T-helper 1 cell treated with Interleukin-12 subunit alpha and Interleukin-12 subunit beta and Interleukin-4 antibody, amounts not matched to agents 30 μg/mL and 1 μg/mL, for 36 hours (primary cell): Measurements from ENCODE around the gene ZNF534.

Source experiments
- H3K27ac Mint-ChIP-seq: one replicate; pipeline ENCODE4 v1.8.0; 2021; ENCODE audit warnings: mild to moderate bottlenecking, mixed read lengths
- H3K27me3 Mint-ChIP-seq: one replicate; pipeline ENCODE4 v1.8.0; 2021; ENCODE audit warnings: low read depth, mixed read lengths
- H3K36me3 Mint-ChIP-seq: one replicate; pipeline ENCODE4 v1.8.0; 2021; ENCODE audit warnings: low read depth, mixed read lengths
- H3K4me1 Mint-ChIP-seq: one replicate; pipeline ENCODE4 v1.8.0; 2021; ENCODE audit warnings: low read depth, mixed read lengths
- H3K4me3 Mint-ChIP-seq: one replicate; pipeline ENCODE4 v1.8.0; 2021; ENCODE audit warnings: mild to moderate bottlenecking, moderate library complexity, mixed read lengths
- H3K9me3 Mint-ChIP-seq: one replicate; pipeline ENCODE4 v1.8.0; 2021; ENCODE audit warnings: mixed read lengths

Gene ZNF534

DNA sequence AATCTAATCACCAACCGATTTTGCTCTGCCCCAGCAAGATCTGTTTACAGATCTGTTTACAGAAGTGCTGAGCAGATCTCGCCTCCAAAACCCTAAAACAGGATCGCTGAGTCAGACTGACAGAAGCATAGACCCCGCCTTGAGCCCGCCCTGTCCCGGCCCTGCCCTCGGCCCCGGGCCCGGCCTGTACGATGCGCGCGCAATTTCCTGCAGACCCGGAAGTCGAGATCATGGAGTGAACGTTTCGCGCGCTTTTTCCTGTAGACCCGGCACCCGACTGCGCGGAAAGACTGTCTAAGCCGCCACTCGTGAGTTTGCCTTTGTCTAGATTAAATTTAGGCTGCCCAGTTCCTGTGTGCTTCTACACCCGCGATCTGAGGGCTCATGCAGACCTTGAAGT lies at the start of gene ZNF534:
Gene ZNF534 (plus strand): TSS at position 212 of the 400 bp plus-strand sequence. CDS start 2,327 bp downstream, outside the sequence.
- Mint-ChIP-seq H3K9me3 (peaks cover 54% of the 10 kb centered on the region), H3K36me3 (peaks cover 2% of the 10 kb centered on the region), H3K4me3 (no peak within 1 kb of the TSS), H3K4me1 (no peaks in the 10 kb centered on the region), H3K27me3 (no peaks in the 10 kb centered on the region), H3K27ac (no peak within 1 kb of the TSS)

DNA sequence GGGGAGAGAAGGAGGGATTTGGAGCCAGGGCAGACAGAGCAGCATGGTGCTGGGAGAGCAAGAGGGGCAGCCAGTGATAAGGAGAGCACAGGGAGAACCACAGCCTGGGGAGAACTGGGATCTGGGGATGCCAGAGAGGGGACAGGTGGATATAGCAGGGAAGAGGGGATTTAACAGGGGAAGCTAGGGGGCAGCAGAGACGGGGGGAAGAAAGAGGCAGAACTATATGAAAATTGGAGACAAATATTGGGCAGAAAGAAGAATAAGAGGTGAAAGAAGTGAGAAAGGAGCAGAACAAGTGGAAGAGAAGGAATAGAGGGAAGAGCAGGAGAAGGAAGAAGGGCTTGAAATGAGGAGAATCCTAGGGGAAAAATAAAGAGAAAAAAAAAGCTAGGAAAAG lies 37.8 kb upstream of the ZNF534 start:
- H3K27ac Mint-ChIP-seq: no peak overlapping the region
- peaks cover 56% of the 10 kb centered on the region for H3K9me3 Mint-ChIP-seq
- peaks cover 4% of the 10 kb centered on the region for H3K36me3 Mint-ChIP-seq
- no peaks in the 10 kb centered on the region for H3K4me1 Mint-ChIP-seq
- no peaks in the 10 kb centered on the region for H3K27me3 Mint-ChIP-seq
- H3K4me3 Mint-ChIP-seq: no peak overlapping the region

DNA sequence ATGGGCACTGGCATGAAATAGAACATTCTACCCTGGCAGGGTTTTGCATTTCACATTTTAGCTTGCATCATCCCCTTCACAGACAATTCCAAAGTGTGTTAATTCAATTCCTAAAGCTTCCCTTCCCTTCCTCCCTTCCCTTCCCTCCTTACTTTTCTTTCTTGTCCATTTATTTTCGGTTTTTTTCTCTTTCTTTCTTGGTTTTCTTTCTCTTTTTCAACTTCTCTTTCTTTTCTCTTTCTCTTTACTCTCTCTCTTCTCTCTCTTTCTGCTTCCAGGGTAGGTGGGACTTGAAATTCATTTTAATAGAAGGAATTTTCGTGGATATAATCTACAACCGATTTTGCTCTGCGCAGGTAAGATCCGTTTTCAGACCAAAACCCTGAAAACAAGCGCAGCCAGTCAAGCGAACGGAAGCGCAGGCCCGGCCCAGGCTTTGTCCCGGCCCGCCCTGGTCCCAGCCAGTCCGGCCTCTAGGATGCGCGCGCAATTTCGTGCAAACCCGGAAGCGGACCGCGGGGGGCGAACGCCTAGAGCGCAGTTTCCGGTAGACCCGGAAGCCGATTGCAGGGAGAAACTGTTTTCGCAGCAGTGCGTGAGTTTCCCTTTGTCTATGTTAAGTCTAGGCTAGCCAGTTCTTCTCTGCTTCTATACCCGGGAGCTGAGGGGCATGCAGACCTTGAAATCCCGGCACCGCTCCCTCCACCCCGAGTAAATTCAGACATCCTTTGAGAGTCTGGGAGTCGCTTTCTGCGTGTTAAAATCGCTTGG lies 31.5 kb upstream of the ZNF534 start, which contains the start of gene ZNF528:
Gene ZNF528 (plus strand): TSS at position 540 of the 771 bp plus-strand sequence. CDS start 4,165 bp downstream, outside the sequence.
- peaks cover 10% of the 10 kb centered on the region for H3K4me1 Mint-ChIP-seq
- peaks cover 71% of the 10 kb centered on the region for H3K9me3 Mint-ChIP-seq
- no peaks in the 10 kb centered on the region for H3K27me3 Mint-ChIP-seq
- peak within 1 kb of the TSS; percentile 87 for H3K4me3 Mint-ChIP-seq
- peak within 1 kb of the TSS; percentile 85 for H3K27ac Mint-ChIP-seq
- H3K36me3 Mint-ChIP-seq: peaks cover 42% of the 10 kb centered on the region

DNA sequence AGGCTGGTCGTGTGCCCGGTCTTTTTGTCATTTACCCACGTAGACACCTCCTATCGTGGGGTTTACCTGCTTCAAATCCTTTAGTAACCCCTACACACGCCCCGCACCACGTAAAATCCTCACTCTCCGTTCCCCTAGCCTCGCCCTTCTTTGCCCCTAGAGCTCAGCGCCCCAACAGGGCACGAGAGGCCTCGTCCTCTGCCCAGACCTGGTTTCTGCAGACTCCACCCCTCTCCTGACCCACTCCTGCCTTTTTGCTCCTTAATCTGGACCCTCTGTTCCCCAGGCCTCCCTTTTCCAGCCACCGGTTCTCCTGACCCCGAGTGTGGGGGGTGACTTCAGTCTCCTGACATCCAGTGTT lies 30.9 kb upstream of the ZNF534 start:
- peaks cover 10% of the 10 kb centered on the region for H3K4me1 Mint-ChIP-seq
- peaks cover 69% of the 10 kb centered on the region for H3K9me3 Mint-ChIP-seq
- peak overlapping the region; percentile 85 for H3K27ac Mint-ChIP-seq
- peaks cover 44% of the 10 kb centered on the region for H3K36me3 Mint-ChIP-seq
- H3K4me3 Mint-ChIP-seq: peak overlapping the region; percentile 87
- no peaks in the 10 kb centered on the region for H3K27me3 Mint-ChIP-seq

DNA sequence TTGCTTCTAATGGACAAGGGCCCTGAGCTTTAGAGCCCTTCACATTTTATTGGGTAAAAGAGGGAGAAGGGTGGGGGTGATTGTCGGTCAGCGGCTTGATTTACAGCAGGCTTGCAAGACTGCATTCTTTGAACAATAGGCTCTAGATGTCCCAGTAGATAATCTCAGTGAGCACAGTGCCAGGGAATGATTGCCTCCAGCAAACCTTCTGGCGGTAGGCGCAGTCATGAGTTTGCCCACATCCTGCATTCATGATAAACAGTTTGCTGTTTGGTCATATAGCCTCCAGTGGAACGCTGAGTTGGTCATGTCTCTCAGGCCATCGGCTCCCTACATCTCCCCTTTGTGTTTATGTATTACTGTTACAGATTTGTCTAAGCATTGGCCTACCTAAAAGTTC lies 18.7 kb upstream of the ZNF534 start:
- peaks cover 25% of the 10 kb centered on the region for H3K36me3 Mint-ChIP-seq
- H3K4me1 Mint-ChIP-seq: no peaks in the 10 kb centered on the region
- peaks cover 85% of the 10 kb centered on the region for H3K9me3 Mint-ChIP-seq
- no peak overlapping the region for H3K27ac Mint-ChIP-seq
- no peak overlapping the region for H3K4me3 Mint-ChIP-seq
- H3K27me3 Mint-ChIP-seq: no peaks in the 10 kb centered on the region

DNA sequence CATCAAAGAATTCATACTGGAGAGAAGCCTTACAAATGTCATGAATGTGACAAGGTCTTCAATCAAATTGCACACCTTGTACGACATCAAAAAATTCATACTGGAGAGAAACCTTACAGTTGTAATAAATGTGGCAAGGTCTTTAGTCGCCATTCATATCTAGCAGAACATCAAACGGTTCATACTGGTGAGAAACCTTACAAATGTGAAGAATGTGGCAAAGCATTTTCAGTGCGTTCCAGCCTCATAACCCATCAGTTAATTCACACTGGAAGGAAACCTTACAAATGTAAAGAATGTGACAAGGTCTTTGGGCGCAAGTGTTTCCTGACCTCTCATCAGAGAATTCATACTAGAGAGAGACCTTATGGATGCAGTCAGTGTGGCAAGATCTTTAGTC lies 13.2 kb upstream of the ZNF534 start:
- no peak overlapping the region for H3K4me3 Mint-ChIP-seq
- no peaks in the 10 kb centered on the region for H3K27me3 Mint-ChIP-seq
- peaks cover 85% of the 10 kb centered on the region for H3K9me3 Mint-ChIP-seq
- H3K4me1 Mint-ChIP-seq: no peaks in the 10 kb centered on the region
- H3K27ac Mint-ChIP-seq: no peak overlapping the region
- peaks cover 5% of the 10 kb centered on the region for H3K36me3 Mint-ChIP-seq

DNA sequence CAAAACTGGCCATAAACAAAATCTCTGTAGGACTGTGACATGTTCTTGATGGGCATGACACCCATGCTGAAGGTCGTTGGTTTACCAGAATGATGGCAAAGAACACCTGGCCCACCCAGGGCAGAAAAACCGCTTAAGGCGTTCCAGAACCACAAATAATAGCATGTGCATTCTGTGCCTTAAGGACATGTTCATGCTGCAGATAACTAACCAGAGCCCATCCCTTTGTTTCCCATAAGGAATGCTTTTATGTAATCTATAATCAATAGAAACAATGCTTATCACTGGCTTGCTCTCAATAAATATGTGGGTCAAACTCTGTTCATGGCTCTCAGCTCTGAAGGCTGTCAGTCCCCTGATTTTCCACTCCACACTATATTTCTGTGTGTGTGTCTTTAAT lies 13.2 kb downstream of the ZNF534 start:
- Mint-ChIP-seq H3K4me1 (no peaks in the 10 kb centered on the region), H3K36me3 (no peaks in the 10 kb centered on the region), H3K27ac (no peak overlapping the region), H3K9me3 (peaks cover 76% of the 10 kb centered on the region), H3K27me3 (no peaks in the 10 kb centered on the region), H3K4me3 (no peak overlapping the region)

DNA sequence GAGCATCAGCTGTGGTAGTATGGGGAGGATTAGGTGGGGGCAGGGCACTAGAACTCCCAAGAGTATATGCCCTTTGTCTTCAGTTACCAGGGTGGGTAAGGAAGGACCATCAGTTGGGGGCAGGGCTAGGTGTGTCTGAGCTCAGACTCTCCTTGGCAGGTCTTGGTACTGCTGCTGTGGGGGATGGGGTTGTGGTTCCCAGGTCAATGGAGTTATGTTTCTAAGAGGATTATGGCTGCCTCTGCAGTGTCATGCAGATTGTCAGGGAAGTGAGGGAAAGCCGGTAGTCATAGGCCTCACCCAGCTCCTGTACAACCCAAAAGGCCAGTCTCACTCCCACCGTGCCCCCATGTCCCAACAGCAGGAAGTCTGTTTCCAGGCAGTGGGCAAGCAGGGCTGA lies 15.6 kb downstream of the ZNF534 start:
- no peaks in the 10 kb centered on the region for H3K27me3 Mint-ChIP-seq
- H3K4me1 Mint-ChIP-seq: no peaks in the 10 kb centered on the region
- H3K9me3 Mint-ChIP-seq: peaks cover 79% of the 10 kb centered on the region
- no peaks in the 10 kb centered on the region for H3K36me3 Mint-ChIP-seq
- H3K27ac Mint-ChIP-seq: no peak overlapping the region
- no peak overlapping the region for H3K4me3 Mint-ChIP-seq

DNA sequence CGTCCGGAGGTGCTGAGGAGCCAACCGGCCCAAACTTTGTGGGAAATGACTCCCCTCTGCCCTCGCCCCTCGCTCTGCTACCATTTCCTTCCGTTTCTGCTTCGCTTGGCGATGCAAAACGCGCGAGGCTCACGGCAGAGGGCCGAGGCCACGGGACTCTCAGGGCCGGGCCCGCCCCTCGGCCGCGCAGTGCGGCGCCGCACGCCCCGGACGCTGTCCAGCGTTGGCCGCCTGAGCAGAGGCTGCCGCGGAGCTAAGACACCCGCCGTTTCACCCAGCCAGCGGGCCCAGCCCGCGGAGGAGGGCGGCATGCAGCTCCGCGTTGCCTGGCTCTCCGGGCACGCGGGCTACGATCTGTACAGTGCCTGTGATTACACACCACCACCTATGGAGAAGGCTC lies 22.3 kb downstream of the ZNF534 start:
- Mint-ChIP-seq H3K27ac (no peak overlapping the region), H3K4me3 (no peak overlapping the region), H3K9me3 (peaks cover 73% of the 10 kb centered on the region), H3K4me1 (peaks cover 3% of the 10 kb centered on the region), H3K27me3 (no peaks in the 10 kb centered on the region), H3K36me3 (peaks cover 3% of the 10 kb centered on the region)

DNA sequence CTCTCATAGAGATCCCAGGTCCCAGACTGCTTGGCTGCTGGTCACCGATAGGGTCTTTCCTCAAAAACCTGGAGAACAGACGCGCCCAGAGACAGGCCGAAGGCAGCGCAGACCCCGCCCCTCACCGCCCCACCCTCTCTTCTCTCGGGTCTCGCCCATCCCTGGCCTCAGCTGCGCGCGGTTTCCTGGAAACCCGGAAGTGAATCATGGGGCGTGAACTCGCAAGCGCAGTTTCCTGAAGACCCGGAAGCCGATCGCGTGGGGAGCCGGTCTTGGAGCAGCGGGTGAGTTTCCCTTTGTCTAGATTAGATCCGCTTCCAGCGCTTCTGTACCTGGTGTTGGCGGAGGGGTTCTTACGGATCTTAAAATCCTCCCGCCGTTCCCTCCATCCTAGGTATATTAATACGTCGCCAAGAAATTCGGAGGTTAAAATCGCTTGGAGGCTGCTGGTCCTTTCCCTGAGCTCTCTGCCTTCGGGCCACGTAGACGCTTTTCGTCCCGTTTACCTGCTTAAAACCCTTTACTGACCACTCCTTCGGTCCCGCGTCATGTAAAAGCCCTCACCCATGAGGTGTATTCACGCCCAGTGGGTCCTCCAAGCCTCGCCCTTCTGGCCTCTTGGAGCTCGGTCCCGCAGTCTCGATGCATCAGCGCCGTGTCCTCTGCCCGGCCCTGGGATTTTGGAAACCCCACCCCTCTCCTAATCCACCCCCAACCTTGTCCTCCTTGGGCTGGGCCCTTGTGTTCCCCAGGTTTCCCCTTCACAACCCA lies 24.6 kb downstream of the ZNF534 start, which contains the start of gene ZNF578:
Gene ZNF578 (plus strand): TSS at position 230 of the 771 bp plus-strand sequence. CDS start 48,293 bp downstream, outside the sequence.
- Mint-ChIP-seq H3K27ac (no peak within 1 kb of the TSS), H3K9me3 (peaks cover 74% of the 10 kb centered on the region), H3K4me3 (peak within 1 kb of the TSS; percentile 59), H3K36me3 (peaks cover 4% of the 10 kb centered on the region), H3K27me3 (no peaks in the 10 kb centered on the region), H3K4me1 (peaks cover 3% of the 10 kb centered on the region)

DNA sequence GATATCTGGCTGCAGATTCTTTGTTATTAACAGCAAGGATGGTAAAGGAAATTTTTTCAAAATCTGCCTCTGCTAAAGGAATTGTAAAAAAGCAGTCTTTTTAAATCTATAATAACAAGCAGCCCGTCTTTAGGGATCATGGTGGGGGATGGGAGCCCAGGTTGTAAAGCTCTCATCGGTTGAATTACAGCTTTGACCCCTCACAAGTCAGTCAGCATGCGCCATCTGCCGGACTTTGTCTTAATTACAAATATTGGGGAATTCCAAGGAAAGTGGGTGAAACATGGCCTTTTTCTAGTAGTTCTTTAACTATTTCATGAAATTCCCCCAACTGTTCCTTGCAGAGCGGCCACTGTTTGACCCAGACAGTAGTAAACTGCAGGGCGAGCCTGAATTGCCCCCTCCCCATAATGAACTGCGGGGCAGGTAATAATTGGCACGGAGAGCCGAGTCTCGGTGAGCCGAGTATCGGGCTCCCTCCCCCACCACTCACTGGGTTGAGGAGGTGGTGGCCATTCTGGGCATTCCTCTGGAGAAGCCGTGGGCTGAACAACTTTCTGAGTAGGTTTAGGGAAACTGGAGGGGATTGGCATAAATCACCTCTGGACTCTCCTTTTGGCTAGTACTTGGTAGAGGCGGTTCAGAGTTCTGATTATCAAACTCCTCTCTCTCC lies 36.0 kb downstream of the ZNF534 start:
- Mint-ChIP-seq H3K27ac (no peak overlapping the region), H3K4me1 (no peaks in the 10 kb centered on the region), H3K4me3 (no peak overlapping the region), H3K9me3 (peaks cover 76% of the 10 kb centered on the region), H3K27me3 (no peaks in the 10 kb centered on the region), H3K36me3 (peaks cover 1% of the 10 kb centered on the region)

DNA sequence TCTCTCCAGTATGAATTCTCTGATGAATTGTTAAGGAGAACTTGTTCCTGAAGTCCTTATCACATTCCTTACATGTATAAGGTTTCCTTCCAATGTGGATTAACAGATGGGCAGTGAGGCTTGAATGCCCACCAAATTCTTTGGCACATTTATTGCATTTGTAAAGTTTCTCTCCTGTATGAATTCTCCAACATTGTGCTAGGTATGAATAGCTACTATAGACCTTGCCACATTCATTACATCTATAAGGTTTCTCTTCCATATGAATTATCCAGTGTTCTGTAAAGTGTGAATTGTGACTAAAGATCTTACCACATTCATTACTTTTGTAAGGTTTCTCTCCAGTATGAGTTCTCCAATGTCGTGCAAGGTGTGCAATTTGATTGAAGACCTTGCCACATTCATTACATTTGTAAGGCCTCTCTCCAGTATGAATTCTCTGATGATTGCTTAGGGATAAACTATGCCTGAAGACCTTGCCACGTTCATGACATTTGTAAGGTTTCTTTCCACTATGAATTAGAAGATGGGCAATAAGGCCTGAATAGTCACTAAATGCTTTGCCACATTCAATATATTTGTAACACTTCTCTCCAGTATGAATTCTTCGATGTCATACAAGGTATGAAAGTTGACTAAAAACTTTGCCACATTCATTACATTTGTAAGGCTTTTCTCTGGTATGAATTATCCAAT lies 44.9 kb downstream of the ZNF534 start:
- Mint-ChIP-seq H3K36me3 (peaks cover 15% of the 10 kb centered on the region), H3K4me3 (no peak overlapping the region), H3K9me3 (peaks cover 79% of the 10 kb centered on the region), H3K4me1 (no peaks in the 10 kb centered on the region), H3K27me3 (no peaks in the 10 kb centered on the region), H3K27ac (no peak overlapping the region)

DNA sequence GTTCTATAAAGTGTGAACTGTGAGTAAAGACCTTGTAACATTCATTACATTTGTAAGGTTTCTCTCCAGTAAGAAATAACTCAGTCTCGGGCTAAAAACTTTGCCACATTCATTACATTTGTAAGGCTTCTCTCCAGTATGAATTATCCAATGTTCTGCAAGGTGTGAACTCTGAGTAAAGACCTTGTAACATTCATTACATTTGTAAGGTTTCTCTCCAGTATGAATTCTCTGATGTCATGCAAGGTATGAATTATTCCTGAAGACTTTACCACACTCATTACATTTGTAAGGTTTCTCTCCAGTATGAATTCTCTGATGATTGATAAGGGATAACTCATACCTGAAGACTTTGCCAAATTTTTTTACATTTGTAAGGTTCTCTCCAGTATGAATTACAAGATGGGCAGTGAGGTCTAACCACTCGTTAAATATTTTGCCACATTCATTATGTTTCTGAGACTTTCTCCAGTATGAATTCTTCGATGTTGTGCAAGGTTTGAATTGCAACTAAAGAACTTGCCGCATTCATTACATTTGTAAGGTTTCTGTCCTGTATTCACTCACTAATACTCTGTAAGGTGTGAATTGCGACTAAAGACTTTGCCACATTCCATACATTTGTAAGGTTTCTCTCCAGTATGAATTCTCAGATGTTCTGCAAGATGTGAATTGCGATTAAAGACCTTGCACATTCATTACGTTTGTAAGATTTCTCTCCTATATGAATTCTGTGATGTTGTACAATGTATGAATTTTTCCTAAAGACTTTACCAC lies 45.6 kb downstream of the ZNF534 start:
- Mint-ChIP-seq H3K4me3 (no peak overlapping the region), H3K27me3 (no peaks in the 10 kb centered on the region), H3K36me3 (peaks cover 15% of the 10 kb centered on the region), H3K27ac (no peak overlapping the region), H3K4me1 (no peaks in the 10 kb centered on the region), H3K9me3 (peaks cover 75% of the 10 kb centered on the region)
